GM23338 (cell line): ENCODE results near the gene PDE6A. TPM values are rescaled to one million over a fixed set of nuclear protein-coding genes. Genes with fewer than 3 reads are reported as not detected.

Experiments
- polyA plus RNA-seq: library from polyadenylated mRNA; unstranded; fragments of >200 nt; fragmentation: Nextera tagmentation; extraction: Ambion mirVana; gene quantifications from 2 replicates; pipeline ENCODE4 v1.2.1, GENCODE V29; 2016
- small RNA-seq: library from RNA; depleted of rRNA; stranded (forward); fragments of <200 nt; gene quantifications from one replicate; pipeline ENCODE3, GENCODE V24; 2014; ENCODE audit warnings: low replicate concordance
- total RNA-seq: library from RNA; depleted of rRNA; stranded (reverse); fragments of >200 nt; shearing (Covaris generic); gene quantifications from 2 replicates; pipeline ENCODE4 v1.2.3, GENCODE V29; 2014; rRNA removed

PDE6A gene
- total and polyA plus RNA-seq, 2 experiments from 2014 or later, result 0.08 TPM; not detected in 1

Small RNA genes within 50 kb of the gene (small RNA-seq; reads per million reads assigned to genes)
- gene RF00019, result not detected

Other genes starting within 250 kb of the PDE6A start
- 10.6 and 11.4 TPM in 2 replicates for gene PPARGC1B, start 214.5 kb downstream of the PDE6A start, total RNA-seq
- 9.7 and 11.2 TPM in 2 replicates for gene PPARGC1B, start 214.5 kb downstream of the PDE6A start, polyA plus RNA-seq
- 11.3 and 11.5 TPM in 2 replicates for gene SLC26A2, start 16.0 kb upstream of the PDE6A start, total RNA-seq
- 3.4 and 3.5 TPM in 2 replicates for gene SLC26A2, start 16.0 kb upstream of the PDE6A start, polyA plus RNA-seq
- gene TIGD6, start 55.9 kb upstream of the PDE6A start, total RNA-seq, result 1.7 and 2.1 TPM in 2 replicates
- gene TIGD6, start 55.9 kb upstream of the PDE6A start, polyA plus RNA-seq, result 1.4 and 2.1 TPM in 2 replicates
- 27.0 and 37.9 TPM in 2 replicates for gene HMGXB3, start 55.9 kb upstream of the PDE6A start, total RNA-seq
- gene HMGXB3, start 55.9 kb upstream of the PDE6A start, polyA plus RNA-seq, result 9.4 and 10.6 TPM in 2 replicates
- gene CSF1R, start 141.8 kb upstream of the PDE6A start, total RNA-seq, result not detected in 2 replicates
- gene CSF1R, start 141.8 kb upstream of the PDE6A start, polyA plus RNA-seq, result 0.21 TPM in 1 of 2 replicates, not detected in the other
- gene PDGFRB, start 211.1 kb upstream of the PDE6A start, total RNA-seq, result 7.1 and 11.3 TPM in 2 replicates
- 4.1 and 4.5 TPM in 2 replicates for gene PDGFRB, start 211.1 kb upstream of the PDE6A start, polyA plus RNA-seq
- not detected in 2 replicates for gene CDX1, start 222.0 kb upstream of the PDE6A start, total RNA-seq
- gene CDX1, start 222.0 kb upstream of the PDE6A start, polyA plus RNA-seq, result not detected in 2 replicates
- gene SLC6A7, start 245.3 kb upstream of the PDE6A start, total RNA-seq, result not detected in 2 replicates
- not detected in 2 replicates for gene SLC6A7, start 245.3 kb upstream of the PDE6A start, polyA plus RNA-seq